ENCODE results near the gene BOLA2B.
A peak's percentile ranks its signal among the peaks of the same experiment; 100 is the strongest.
"Not testable (repeated sequence)": the region's sequence is repeated elsewhere in the genome, so short reads cannot be mapped to it uniquely, and the experiment has no call there.

BOLA2B gene

DNA sequence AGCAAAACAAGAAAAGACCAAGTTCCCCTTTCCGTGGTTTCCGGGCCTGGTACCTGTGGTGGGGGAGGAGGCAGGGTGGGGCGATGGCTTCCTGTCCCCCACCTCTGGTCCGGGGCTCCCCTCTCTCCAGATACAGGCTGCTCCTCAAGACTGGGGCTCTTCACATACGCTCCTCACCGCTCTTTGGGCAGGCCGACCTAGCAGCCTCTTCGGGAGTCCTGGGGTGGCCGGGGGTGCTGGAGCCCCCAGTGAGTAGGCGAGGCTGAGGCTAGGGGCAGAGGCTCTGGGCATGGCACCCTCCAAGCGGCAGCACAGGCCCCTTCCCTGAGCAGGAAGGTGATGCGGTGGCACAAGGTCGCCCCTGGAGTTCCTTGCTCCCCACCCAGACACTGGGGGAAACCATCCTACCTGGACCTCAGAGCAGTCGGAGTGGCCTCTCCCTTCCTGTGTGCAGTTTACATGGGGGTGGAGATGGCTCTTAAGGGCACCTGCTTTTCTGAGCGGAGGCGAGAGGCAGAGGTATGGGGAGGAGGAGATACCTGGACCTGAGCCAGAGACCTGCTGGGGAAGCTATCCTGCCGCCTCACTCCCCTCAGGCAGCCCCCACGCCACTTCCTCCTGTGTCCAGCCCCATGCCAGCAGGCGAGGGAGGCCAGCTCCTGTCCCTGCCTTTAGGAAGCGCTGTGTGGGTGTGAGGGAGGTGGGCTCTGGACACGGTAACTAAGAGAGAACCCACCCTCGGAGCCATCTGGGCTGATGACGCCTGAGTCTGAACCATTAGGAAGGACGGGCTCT, 9.2 kb downstream of the BOLA2B start:
- H3K4me3 ChIP-seq (ENCODE audit: low read depth in 1 of 2, low read length in 2 of 2), result peak overlapping the region; percentile 62 to 63
- H3K4me1 ChIP-seq (ENCODE audit: control insufficient read depth in 1 of 2, insufficient read depth in 2 of 2, low read length in 2 of 2), result peaks cover 14 to 36% of the 10 kb centered on the region in 2 donors
- H3K9me3 ChIP-seq (ENCODE audit: control insufficient read depth in 1 of 2, low read length in 2 of 2), result no peaks in the 10 kb centered on the region
- H3K27me3 ChIP-seq (ENCODE audit: control insufficient read depth in 1 of 2, insufficient read depth in 2 of 2, low read length in 2 of 2), result no peaks in the 10 kb centered on the region
- peaks cover 0 to 9% of the 10 kb centered on the region in 2 donors for H3K36me3 ChIP-seq (ENCODE audit: control insufficient read depth in 1 of 2, insufficient read depth in 2 of 2, low read length in 2 of 2)
- H3K9ac ChIP-seq (ENCODE audit: low read depth in 1 of 2, low read length in 2 of 2), result peak overlapping the region; percentile 62 to 71
- H3K27ac ChIP-seq (ENCODE audit: low read depth, low read length), result peak overlapping the region; percentile 64

- peaks cover 14 to 40% of the 10 kb centered on the region in 2 donors for H3K4me1 ChIP-seq (ENCODE audit: control insufficient read depth in 1 of 2, insufficient read depth in 2 of 2, low read length in 2 of 2)
- no peaks in the 10 kb centered on the region for H3K27me3 ChIP-seq (ENCODE audit: control insufficient read depth in 1 of 2, insufficient read depth in 2 of 2, low read length in 2 of 2)
- peak within 1 kb of the TSS; percentile 65 to 71 for H3K9ac ChIP-seq (ENCODE audit: low read depth in 1 of 2, low read length in 2 of 2)
- peak within 1 kb of the TSS; percentile 62 to 63 for H3K4me3 ChIP-seq (ENCODE audit: low read depth in 1 of 2, low read length in 2 of 2)
- peak within 1 kb of the TSS; percentile 64 for H3K27ac ChIP-seq (ENCODE audit: low read depth, low read length)
- H3K9me3 ChIP-seq (ENCODE audit: control insufficient read depth in 1 of 2, low read length in 2 of 2), result no peaks in the 10 kb centered on the region
- H3K36me3 ChIP-seq (ENCODE audit: control insufficient read depth in 1 of 2, insufficient read depth in 2 of 2, low read length in 2 of 2), result peaks cover 0 to 9% of the 10 kb centered on the region in 2 donors
These were observed 10.0 kb downstream of the BOLA2B start, which contains the start of gene CORO1A for GRCh38 chr16:30183233-30184095. Gene CORO1A, plus strand, starts transcription at chr16:30183602. Its CDS starts 1,608 bp downstream, at chr16:30185210.

DNA sequence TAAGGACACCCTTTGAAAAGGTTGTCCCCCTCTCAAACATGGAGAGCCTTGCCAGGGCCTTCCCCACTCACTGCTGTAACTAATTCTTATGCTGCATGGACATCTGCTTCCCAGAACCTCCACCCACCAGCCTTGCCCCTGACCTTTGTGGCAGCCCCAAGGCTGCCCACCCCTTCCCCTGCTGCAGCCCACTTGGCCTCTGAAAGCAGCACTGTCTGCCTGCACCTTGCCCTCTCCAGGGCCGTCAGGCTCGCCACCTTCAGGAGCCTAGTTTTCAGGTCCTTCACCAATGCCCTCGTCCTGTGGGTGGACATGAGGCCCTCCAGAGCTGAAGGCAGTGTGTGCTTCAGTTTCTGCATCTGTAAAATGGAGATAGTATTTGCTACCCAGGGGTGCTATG, 12.7 kb downstream of the BOLA2B start:
- peaks cover 5 to 23% of the 10 kb centered on the region in 2 donors for H3K4me1 ChIP-seq (ENCODE audit: control insufficient read depth in 1 of 2, insufficient read depth in 2 of 2, low read length in 2 of 2)
- H3K9ac ChIP-seq (ENCODE audit: low read depth in 1 of 2, low read length in 2 of 2), result no peak overlapping the region
- no peaks in the 10 kb centered on the region for H3K27me3 ChIP-seq (ENCODE audit: control insufficient read depth in 1 of 2, insufficient read depth in 2 of 2, low read length in 2 of 2)
- no peaks in the 10 kb centered on the region for H3K9me3 ChIP-seq (ENCODE audit: control insufficient read depth in 1 of 2, low read length in 2 of 2)
- no peaks in the 10 kb centered on the region for H3K36me3 ChIP-seq (ENCODE audit: control insufficient read depth in 1 of 2, insufficient read depth in 2 of 2, low read length in 2 of 2)
- H3K4me3 ChIP-seq (ENCODE audit: low read depth in 1 of 2, low read length in 2 of 2), result no peak overlapping the region
- no peak overlapping the region for H3K27ac ChIP-seq (ENCODE audit: low read depth, low read length)

DNA sequence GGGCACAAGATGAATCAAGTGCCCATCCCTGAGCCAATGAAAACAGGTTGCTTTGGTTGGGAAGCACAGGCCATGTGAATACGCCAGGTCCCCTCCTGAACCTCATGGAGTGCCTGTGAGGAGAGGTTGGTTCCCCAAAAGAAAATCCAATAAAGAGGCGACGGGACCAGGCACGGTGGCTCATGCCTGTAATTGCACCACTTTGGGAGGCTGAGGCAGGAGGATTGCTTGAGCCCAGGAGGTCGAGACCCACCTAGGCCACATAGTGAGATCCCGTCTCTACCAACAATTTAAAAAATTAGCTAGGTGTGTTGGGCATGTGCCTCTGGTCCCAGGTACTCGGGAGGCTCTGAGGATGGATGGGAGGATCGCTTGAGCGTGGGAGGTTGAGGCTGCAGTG, 13.5 kb downstream of the BOLA2B start:
- Histone ChIP-seq H3K9ac (ENCODE audit: low read depth in 1 of 2, low read length in 2 of 2) (no peak overlapping the region), H3K4me1 (ENCODE audit: control insufficient read depth in 1 of 2, insufficient read depth in 2 of 2, low read length in 2 of 2) (peaks cover 5 to 18% of the 10 kb centered on the region in 2 donors), H3K27ac (ENCODE audit: low read depth, low read length) (no peak overlapping the region), H3K9me3 (ENCODE audit: control insufficient read depth in 1 of 2, low read length in 2 of 2) (no peaks in the 10 kb centered on the region), H3K4me3 (ENCODE audit: low read depth in 1 of 2, low read length in 2 of 2) (no peak overlapping the region), H3K27me3 (ENCODE audit: control insufficient read depth in 1 of 2, insufficient read depth in 2 of 2, low read length in 2 of 2) (no peaks in the 10 kb centered on the region), H3K36me3 (ENCODE audit: control insufficient read depth in 1 of 2, insufficient read depth in 2 of 2, low read length in 2 of 2) (no peaks in the 10 kb centered on the region)

DNA sequence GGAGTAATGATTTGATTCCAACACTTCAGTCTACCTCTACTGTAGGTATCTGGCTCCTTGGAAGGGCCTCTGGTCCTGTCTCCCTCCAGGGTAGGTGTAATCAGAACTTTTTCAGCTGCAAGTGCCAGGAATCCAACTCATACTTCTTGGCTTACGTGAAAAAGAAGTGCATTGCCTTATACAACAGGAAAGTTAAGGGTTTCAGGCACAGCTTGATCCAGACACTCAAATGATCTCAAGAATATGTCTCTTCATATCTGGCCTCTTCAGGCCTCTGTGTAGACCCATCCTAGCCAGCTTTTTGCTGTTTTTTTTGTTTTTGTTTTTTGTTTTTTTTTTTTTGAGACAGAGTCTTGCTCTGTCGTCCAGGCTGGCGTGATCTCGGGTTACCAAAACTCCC, 14.3 kb downstream of the BOLA2B start:
- no peaks in the 10 kb centered on the region for H3K9me3 ChIP-seq (ENCODE audit: control insufficient read depth in 1 of 2, low read length in 2 of 2)
- H3K9ac ChIP-seq (ENCODE audit: low read depth in 1 of 2, low read length in 2 of 2), result no peak overlapping the region
- no peaks in the 10 kb centered on the region for H3K27me3 ChIP-seq (ENCODE audit: control insufficient read depth in 1 of 2, insufficient read depth in 2 of 2, low read length in 2 of 2)
- H3K36me3 ChIP-seq (ENCODE audit: control insufficient read depth in 1 of 2, insufficient read depth in 2 of 2, low read length in 2 of 2), result no peaks in the 10 kb centered on the region
- no peak overlapping the region for H3K4me3 ChIP-seq (ENCODE audit: low read depth in 1 of 2, low read length in 2 of 2)
- H3K4me1 ChIP-seq (ENCODE audit: control insufficient read depth in 1 of 2, insufficient read depth in 2 of 2, low read length in 2 of 2), result peaks cover 5 to 11% of the 10 kb centered on the region in 2 donors
- H3K27ac ChIP-seq (ENCODE audit: low read depth, low read length), result no peak overlapping the region

- not testable (repeated sequence) for H3K9me3 ChIP-seq (ENCODE audit: control insufficient read depth in 1 of 2, low read length in 2 of 2); H3K36me3 ChIP-seq (ENCODE audit: control insufficient read depth in 1 of 2, insufficient read depth in 2 of 2, low read length in 2 of 2); H3K27ac ChIP-seq (ENCODE audit: low read depth, low read length); H3K9ac ChIP-seq (ENCODE audit: low read depth in 1 of 2, low read length in 2 of 2); H3K27me3 ChIP-seq (ENCODE audit: control insufficient read depth in 1 of 2, insufficient read depth in 2 of 2, low read length in 2 of 2); H3K4me3 ChIP-seq (ENCODE audit: low read depth in 1 of 2, low read length in 2 of 2); H3K4me1 ChIP-seq (ENCODE audit: control insufficient read depth in 1 of 2, insufficient read depth in 2 of 2, low read length in 2 of 2)
These were observed 16.6 kb downstream of the BOLA2B start for GRCh38 chr16:30176876-30177275.

DNA sequence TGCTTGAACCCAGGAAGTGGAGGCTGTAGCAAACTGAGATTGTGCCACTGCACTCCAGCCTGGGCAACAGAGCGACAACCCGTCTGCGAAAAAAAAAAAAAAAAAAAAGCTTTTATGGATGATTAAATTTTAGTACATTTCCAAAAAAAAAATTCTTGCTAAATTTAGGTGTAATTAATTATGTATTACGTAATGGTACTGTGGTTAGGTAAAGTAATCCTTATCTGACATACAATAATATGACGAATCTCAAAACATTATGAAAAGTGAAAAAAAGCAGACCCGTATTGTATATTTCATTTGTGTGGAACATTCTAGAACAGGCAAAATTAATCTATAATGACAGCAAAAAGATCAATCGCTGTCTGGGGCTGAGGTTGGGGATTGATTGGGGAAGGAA, 20.4 kb downstream of the BOLA2B start:
- no peak overlapping the region for H3K4me3 ChIP-seq (ENCODE audit: low read depth in 1 of 2, low read length in 2 of 2)
- H3K4me1 ChIP-seq (ENCODE audit: control insufficient read depth in 1 of 2, insufficient read depth in 2 of 2, low read length in 2 of 2), result no peaks in the 10 kb centered on the region
- H3K27ac ChIP-seq (ENCODE audit: low read depth, low read length), result no peak overlapping the region
- H3K27me3 ChIP-seq (ENCODE audit: control insufficient read depth in 1 of 2, insufficient read depth in 2 of 2, low read length in 2 of 2), result no peaks in the 10 kb centered on the region
- no peaks in the 10 kb centered on the region for H3K9me3 ChIP-seq (ENCODE audit: control insufficient read depth in 1 of 2, low read length in 2 of 2)
- H3K9ac ChIP-seq (ENCODE audit: low read depth in 1 of 2, low read length in 2 of 2), result no peak overlapping the region
- H3K36me3 ChIP-seq (ENCODE audit: control insufficient read depth in 1 of 2, insufficient read depth in 2 of 2, low read length in 2 of 2), result no peaks in the 10 kb centered on the region

GRCh38 chr16:30170145-30170544, 23.3 kb downstream of the BOLA2B start:
- not testable (repeated sequence) for H3K4me1 ChIP-seq (ENCODE audit: control insufficient read depth in 1 of 2, insufficient read depth in 2 of 2, low read length in 2 of 2); H3K36me3 ChIP-seq (ENCODE audit: control insufficient read depth in 1 of 2, insufficient read depth in 2 of 2, low read length in 2 of 2); H3K9me3 ChIP-seq (ENCODE audit: control insufficient read depth in 1 of 2, low read length in 2 of 2); H3K4me3 ChIP-seq (ENCODE audit: low read depth in 1 of 2, low read length in 2 of 2); H3K9ac ChIP-seq (ENCODE audit: low read depth in 1 of 2, low read length in 2 of 2); H3K27ac ChIP-seq (ENCODE audit: low read depth, low read length); H3K27me3 ChIP-seq (ENCODE audit: control insufficient read depth in 1 of 2, insufficient read depth in 2 of 2, low read length in 2 of 2)

DNA sequence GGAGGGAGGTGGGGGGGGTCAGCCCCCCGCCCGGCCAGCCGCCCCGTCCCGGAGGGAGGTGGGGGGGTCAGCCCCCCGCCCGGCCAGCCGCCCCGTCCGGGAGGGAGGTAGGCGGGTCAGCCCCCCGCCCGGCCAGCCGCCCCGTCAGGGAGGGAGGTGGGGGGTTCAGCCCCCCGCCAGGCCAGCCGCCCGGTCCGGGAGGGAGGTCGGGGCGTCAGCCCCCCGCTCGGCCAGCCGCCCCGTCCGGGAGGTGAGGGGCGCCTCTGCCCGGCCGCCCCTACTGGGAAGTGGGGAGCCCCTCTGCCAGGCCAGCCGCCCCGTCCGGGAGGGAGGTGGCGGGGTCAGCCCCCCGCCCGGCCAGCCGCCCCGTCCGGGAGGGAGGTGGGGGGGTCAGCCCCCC, 24.1 kb downstream of the BOLA2B start:
- not testable (repeated sequence) for H3K4me3 ChIP-seq (ENCODE audit: low read depth in 1 of 2, low read length in 2 of 2); H3K9ac ChIP-seq (ENCODE audit: low read depth in 1 of 2, low read length in 2 of 2); H3K36me3 ChIP-seq (ENCODE audit: control insufficient read depth in 1 of 2, insufficient read depth in 2 of 2, low read length in 2 of 2); H3K4me1 ChIP-seq (ENCODE audit: control insufficient read depth in 1 of 2, insufficient read depth in 2 of 2, low read length in 2 of 2); H3K27me3 ChIP-seq (ENCODE audit: control insufficient read depth in 1 of 2, insufficient read depth in 2 of 2, low read length in 2 of 2); H3K9me3 ChIP-seq (ENCODE audit: control insufficient read depth in 1 of 2, low read length in 2 of 2); H3K27ac ChIP-seq (ENCODE audit: low read depth, low read length)

GRCh38 chr16:30168746-30169145, 24.7 kb downstream of the BOLA2B start:
- not testable (repeated sequence) for H3K9ac ChIP-seq (ENCODE audit: low read depth in 1 of 2, low read length in 2 of 2); H3K27me3 ChIP-seq (ENCODE audit: control insufficient read depth in 1 of 2, insufficient read depth in 2 of 2, low read length in 2 of 2); H3K9me3 ChIP-seq (ENCODE audit: control insufficient read depth in 1 of 2, low read length in 2 of 2); H3K4me1 ChIP-seq (ENCODE audit: control insufficient read depth in 1 of 2, insufficient read depth in 2 of 2, low read length in 2 of 2); H3K36me3 ChIP-seq (ENCODE audit: control insufficient read depth in 1 of 2, insufficient read depth in 2 of 2, low read length in 2 of 2); H3K4me3 ChIP-seq (ENCODE audit: low read depth in 1 of 2, low read length in 2 of 2); H3K27ac ChIP-seq (ENCODE audit: low read depth, low read length)

All from duodenal mucosa (tissue), 2 donors.